Measurements from ENCODE around the gene ETDB. TPM values are rescaled to one million over a fixed set of nuclear protein-coding genes. Genes with fewer than 3 reads are reported as not detected.

Gene ETDB
- total RNA-seq, 1 donor from 2014 or later, result not detected

DNA sequence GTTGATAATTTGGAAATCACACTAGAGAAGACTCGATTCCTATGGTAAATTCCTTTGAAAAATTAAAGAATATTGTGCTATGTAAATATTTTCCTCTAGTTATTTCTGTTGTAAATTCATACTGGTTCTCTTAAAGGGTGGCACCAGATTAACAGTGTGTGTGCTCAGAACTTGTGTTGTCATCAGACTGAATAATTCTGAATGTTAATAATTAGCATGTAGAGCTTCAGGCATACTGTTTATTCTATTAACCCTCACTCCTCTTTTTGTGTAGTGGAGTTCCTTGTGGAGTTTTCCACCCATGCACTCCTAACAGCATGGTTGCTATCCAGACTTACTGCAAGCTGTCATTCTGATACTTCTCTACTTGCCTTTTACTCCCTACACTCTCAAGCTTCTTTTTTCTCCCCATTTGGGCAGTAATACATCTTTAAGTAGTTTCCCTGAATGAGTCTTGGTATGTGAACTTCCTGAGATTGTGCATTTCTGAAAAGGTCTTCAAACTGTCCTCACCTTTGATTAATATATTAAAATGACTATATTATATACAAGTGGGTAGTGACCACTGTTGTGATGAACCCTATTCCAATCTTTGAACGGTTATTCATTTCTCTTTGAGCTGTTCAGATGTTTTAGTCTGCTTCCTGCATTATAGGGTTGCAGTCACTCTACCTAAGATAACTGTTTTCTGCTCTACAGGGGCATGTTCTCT is 38.5 kb downstream of the ETDB start:
- no peak for TF ChIP-seq CTCF (IDR thresholded peaks at IDR 0.05; ENCODE audit: unreplicated experiment)
- Mint-ChIP-seq H3K4me3 (ENCODE audit: unreplicated experiment) (no peak overlapping the region), H3K27ac (ENCODE audit: unreplicated experiment) (no peak overlapping the region), H3K4me1 (ENCODE audit: unreplicated experiment) (no peaks in the 10 kb centered on the region), H3K9me3 (ENCODE audit: unreplicated experiment) (no peaks in the 10 kb centered on the region), H3K27me3 (ENCODE audit: unreplicated experiment) (peaks cover 2% of the 10 kb centered on the region), H3K36me3 (ENCODE audit: low read depth, unreplicated experiment) (no peaks in the 10 kb centered on the region)
- DNase-seq (ENCODE audit: low spot score), result no peak

Other genes with a start within 250 kb of the ETDB start
- 18.3 TPM for gene MOSPD1, start 205.3 kb downstream of the ETDB start, total RNA-seq (ENCODE audit: unreplicated experiment)
- 0.51 TPM for gene SMIM10, start 129.5 kb downstream of the ETDB start, total RNA-seq (ENCODE audit: unreplicated experiment)
- 13.1 TPM for gene RTL8B, start 98.0 kb downstream of the ETDB start, total RNA-seq (ENCODE audit: unreplicated experiment)
- gene RTL8C, start 88.2 kb downstream of the ETDB start, total RNA-seq (ENCODE audit: unreplicated experiment), result 79.1 TPM
- 34.0 TPM for gene RTL8A, start 68.4 kb downstream of the ETDB start, total RNA-seq (ENCODE audit: unreplicated experiment)
- 2.6 TPM for gene SMIM10L2B, start 21.8 kb downstream of the ETDB start, total RNA-seq (ENCODE audit: unreplicated experiment)
- gene CT55, start 50.9 kb upstream of the ETDB start, total RNA-seq (ENCODE audit: unreplicated experiment), result 0.21 TPM
- gene ETDA, start 131.5 kb upstream of the ETDB start, total RNA-seq (ENCODE audit: unreplicated experiment), result not detected
- gene ETDC, start 189.0 kb upstream of the ETDB start, total RNA-seq (ENCODE audit: unreplicated experiment), result not detected
- gene ZNF75D, start 223.6 kb upstream of the ETDB start, total RNA-seq (ENCODE audit: unreplicated experiment), result 21.8 TPM
- 17.0 TPM for gene ZNF449, start 224.3 kb upstream of the ETDB start, total RNA-seq (ENCODE audit: unreplicated experiment)

Data from endothelial cell (in vitro differentiated cells).